ENCODE results near the gene ASCC3.

The ASCC3 gene

GRCh38 chr6:100913400-100914276, 32.5 kb upstream of the ASCC3 start:
- Histone ChIP-seq H3K36me3 (ENCODE audit: control insufficient read depth in 1 of 2, insufficient read depth in 2 of 2, low read depth in 1 of 2, low read length in 2 of 2) (no peaks in the 10 kb centered on the region), H3K23ac (ENCODE audit: low read length in 2 of 2) (no peak overlapping the region), H3K27me3 (ENCODE audit: control insufficient read depth in 1 of 2, insufficient read depth in 1 of 2, low read length in 2 of 2) (no peaks in the 10 kb centered on the region), H2BK5ac (ENCODE audit: low read depth, low read length, poor library complexity, severe bottlenecking) (no peak overlapping the region), H2AK5ac (ENCODE audit: low read length, severe bottlenecking) (no peak overlapping the region), H3K9me3 (ENCODE audit: control insufficient read depth, low read length) (no peaks in the 10 kb centered on the region), H2BK120ac (ENCODE audit: low read depth, low read length) (no peak overlapping the region), H2BK15ac (ENCODE audit: low read depth, poor library complexity, severe bottlenecking) (peak overlapping the region; percentile 16), H3K14ac (ENCODE audit: low read length in 2 of 2) (peak overlapping the region in 1 of 2 experiments; percentile 86), H3K79me1 (replicated peaks; ENCODE audit: low read length, poor library complexity, severe bottlenecking) (no peaks in the 10 kb centered on the region), H3K9ac (ENCODE audit: low read length) (no peak overlapping the region), H3K27ac (ENCODE audit: low read length, poor library complexity, severe bottlenecking) (no peak overlapping the region), H2AFZ (ENCODE audit: low read depth, low read length) (peak overlapping the region; percentile 97), H3K4me2 (ENCODE audit: low read length, poor library complexity, severe bottlenecking) (peak overlapping the region; percentile 40), H2BK12ac (ENCODE audit: low read length in 2 of 2) (peak overlapping the region in 1 of 2 experiments; percentile 96), H3K4me1 (ENCODE audit: control insufficient read depth, insufficient read depth, low read depth, low read length) (no peaks in the 10 kb centered on the region), H3K18ac (ENCODE audit: low read depth in 1 of 2, low read length in 2 of 2) (peak overlapping the region; percentile 19 to 72), H4K8ac (ENCODE audit: low read length) (peak overlapping the region; percentile 95), H3K4ac (ENCODE audit: low read depth in 1 of 2, low read length in 2 of 2) (peak overlapping the region; percentile 60 to 61), H4K91ac (ENCODE audit: low read length) (peak overlapping the region; percentile 82), H3K4me3 (ENCODE audit: insufficient read depth in 1 of 2, low read depth in 1 of 2, low read length in 2 of 2) (peak overlapping the region in 1 of 2 experiments; percentile 40)
- 51% methylated on average over 24 of the region's 24 CpGs for WGBS
- peak; percentile 68 for DNase-seq

GRCh38 chr6:100906325-100906724, 25.2 kb upstream of the ASCC3 start:
- no peak overlapping the region for H3K18ac ChIP-seq (ENCODE audit: low read depth in 1 of 2, low read length in 2 of 2)
- 86% methylated on average over 1 of the region's 1 CpG for WGBS

GRCh38 chr6:100905067-100905466, 23.9 kb upstream of the ASCC3 start:
- no peak overlapping the region for H3K18ac ChIP-seq (ENCODE audit: low read depth in 1 of 2, low read length in 2 of 2)
- H3K14ac ChIP-seq (ENCODE audit: low read length in 2 of 2) = no peak overlapping the region
- no peak overlapping the region for H3K4me3 ChIP-seq (ENCODE audit: insufficient read depth in 1 of 2, low read depth in 1 of 2, low read length in 2 of 2)
- H4K8ac ChIP-seq (ENCODE audit: low read length) = no peak overlapping the region
- H3K9me3 ChIP-seq (ENCODE audit: control insufficient read depth, low read length) = no peaks in the 10 kb centered on the region
- no peak overlapping the region for H2AK5ac ChIP-seq (ENCODE audit: low read length, severe bottlenecking)
- H4K91ac ChIP-seq (ENCODE audit: low read length) = no peak overlapping the region
- peak overlapping the region; percentile 49 for H2BK120ac ChIP-seq (ENCODE audit: low read depth, low read length)
- no peak overlapping the region for H2BK5ac ChIP-seq (ENCODE audit: low read depth, low read length, poor library complexity, severe bottlenecking)
- H3K79me1 ChIP-seq (replicated peaks; ENCODE audit: low read length, poor library complexity, severe bottlenecking) = no peaks in the 10 kb centered on the region
- H3K23ac ChIP-seq (ENCODE audit: low read length in 2 of 2) = no peak overlapping the region
- 76% methylated on average over 4 of the region's 4 CpGs for WGBS
- H2BK12ac ChIP-seq (ENCODE audit: low read length in 2 of 2) = no peak overlapping the region
- H3K4ac ChIP-seq (ENCODE audit: low read depth in 1 of 2, low read length in 2 of 2) = no peak overlapping the region
- no peaks in the 10 kb centered on the region for H3K4me1 ChIP-seq (ENCODE audit: control insufficient read depth, insufficient read depth, low read depth, low read length)
- no peak overlapping the region for H3K27ac ChIP-seq (ENCODE audit: low read length, poor library complexity, severe bottlenecking)
- H3K4me2 ChIP-seq (ENCODE audit: low read length, poor library complexity, severe bottlenecking) = no peak overlapping the region
- H3K9ac ChIP-seq (ENCODE audit: low read length) = no peak overlapping the region
- DNase-seq = no peak
- no peaks in the 10 kb centered on the region for H3K27me3 ChIP-seq (ENCODE audit: control insufficient read depth in 1 of 2, insufficient read depth in 1 of 2, low read length in 2 of 2)
- H2BK15ac ChIP-seq (ENCODE audit: low read depth, poor library complexity, severe bottlenecking) = no peak overlapping the region
- H2AFZ ChIP-seq (ENCODE audit: low read depth, low read length) = no peak overlapping the region
- no peaks in the 10 kb centered on the region for H3K36me3 ChIP-seq (ENCODE audit: control insufficient read depth in 1 of 2, insufficient read depth in 2 of 2, low read depth in 1 of 2, low read length in 2 of 2)

More at GRCh38 chr6:100906325-100906724, 25.2 kb upstream of the ASCC3 start:
- Histone ChIP-seq H4K91ac (ENCODE audit: low read length) (no peak overlapping the region), H3K36me3 (ENCODE audit: control insufficient read depth in 1 of 2, insufficient read depth in 2 of 2, low read depth in 1 of 2, low read length in 2 of 2) (no peaks in the 10 kb centered on the region), H4K8ac (ENCODE audit: low read length) (no peak overlapping the region), H2AK5ac (ENCODE audit: low read length, severe bottlenecking) (no peak overlapping the region), H3K9ac (ENCODE audit: low read length) (no peak overlapping the region), H3K4me1 (ENCODE audit: control insufficient read depth, insufficient read depth, low read depth, low read length) (no peaks in the 10 kb centered on the region), H2BK12ac (ENCODE audit: low read length in 2 of 2) (no peak overlapping the region), H2BK120ac (ENCODE audit: low read depth, low read length) (no peak overlapping the region), H3K79me1 (replicated peaks; ENCODE audit: low read length, poor library complexity, severe bottlenecking) (no peaks in the 10 kb centered on the region), H3K27me3 (ENCODE audit: control insufficient read depth in 1 of 2, insufficient read depth in 1 of 2, low read length in 2 of 2) (no peaks in the 10 kb centered on the region), H3K4ac (ENCODE audit: low read depth in 1 of 2, low read length in 2 of 2) (no peak overlapping the region), H2AFZ (ENCODE audit: low read depth, low read length) (no peak overlapping the region), H3K27ac (ENCODE audit: low read length, poor library complexity, severe bottlenecking) (no peak overlapping the region), H3K14ac (ENCODE audit: low read length in 2 of 2) (no peak overlapping the region), H2BK15ac (ENCODE audit: low read depth, poor library complexity, severe bottlenecking) (no peak overlapping the region), H3K9me3 (ENCODE audit: control insufficient read depth, low read length) (no peaks in the 10 kb centered on the region), H3K4me2 (ENCODE audit: low read length, poor library complexity, severe bottlenecking) (no peak overlapping the region), H3K23ac (ENCODE audit: low read length in 2 of 2) (no peak overlapping the region), H2BK5ac (ENCODE audit: low read depth, low read length, poor library complexity, severe bottlenecking) (no peak overlapping the region), H3K4me3 (ENCODE audit: insufficient read depth in 1 of 2, low read depth in 1 of 2, low read length in 2 of 2) (no peak overlapping the region)
- no peak for DNase-seq

GRCh38 chr6:100904316-100904715, 23.2 kb upstream of the ASCC3 start:
- Histone ChIP-seq H3K18ac (ENCODE audit: low read depth in 1 of 2, low read length in 2 of 2) (no peak overlapping the region), H3K4me1 (ENCODE audit: control insufficient read depth, insufficient read depth, low read depth, low read length) (no peaks in the 10 kb centered on the region), H4K91ac (ENCODE audit: low read length) (no peak overlapping the region), H2AK5ac (ENCODE audit: low read length, severe bottlenecking) (no peak overlapping the region), H2AFZ (ENCODE audit: low read depth, low read length) (no peak overlapping the region), H3K27me3 (ENCODE audit: control insufficient read depth in 1 of 2, insufficient read depth in 1 of 2, low read length in 2 of 2) (no peaks in the 10 kb centered on the region), H2BK5ac (ENCODE audit: low read depth, low read length, poor library complexity, severe bottlenecking) (no peak overlapping the region), H4K8ac (ENCODE audit: low read length) (no peak overlapping the region), H3K9me3 (ENCODE audit: control insufficient read depth, low read length) (no peaks in the 10 kb centered on the region), H3K14ac (ENCODE audit: low read length in 2 of 2) (no peak overlapping the region), H3K9ac (ENCODE audit: low read length) (no peak overlapping the region), H3K4me3 (ENCODE audit: insufficient read depth in 1 of 2, low read depth in 1 of 2, low read length in 2 of 2) (no peak overlapping the region), H2BK15ac (ENCODE audit: low read depth, poor library complexity, severe bottlenecking) (no peak overlapping the region), H3K23ac (ENCODE audit: low read length in 2 of 2) (no peak overlapping the region), H3K4ac (ENCODE audit: low read depth in 1 of 2, low read length in 2 of 2) (no peak overlapping the region), H3K4me2 (ENCODE audit: low read length, poor library complexity, severe bottlenecking) (no peak overlapping the region), H3K36me3 (ENCODE audit: control insufficient read depth in 1 of 2, insufficient read depth in 2 of 2, low read depth in 1 of 2, low read length in 2 of 2) (no peaks in the 10 kb centered on the region), H3K27ac (ENCODE audit: low read length, poor library complexity, severe bottlenecking) (no peak overlapping the region), H3K79me1 (replicated peaks; ENCODE audit: low read length, poor library complexity, severe bottlenecking) (no peaks in the 10 kb centered on the region), H2BK12ac (ENCODE audit: low read length in 2 of 2) (no peak overlapping the region), H2BK120ac (ENCODE audit: low read depth, low read length) (no peak overlapping the region)
- 89% methylated on average over 4 of the region's 4 CpGs for WGBS
- DNase-seq = no peak

Data from mesenchymal stem cell (in vitro differentiated cells and primary cell).